Superior temporal gyrus (tissue), 1 donor: ENCODE results near the gene LDLRAD4.

Experiments
- DNase-seq: peaks from one replicate; pipeline ENCODE4 v3.0.0-alpha.2; 2016; ENCODE audit errors: extremely low spot score

LDLRAD4 gene

GRCh38 chr18:13306583-13306982 is 88.0 kb downstream of the LDLRAD4 start:
- DNase-seq = no peak

GRCh38 chr18:13308369-13308768 is 89.8 kb downstream of the LDLRAD4 start:
- DNase-seq = no peak

GRCh38 chr18:13309031-13309747 is 90.6 kb downstream of the LDLRAD4 start:
- no peak for DNase-seq

GRCh38 chr18:13309748-13310670 is 91.4 kb downstream of the LDLRAD4 start:
- no peak for DNase-seq

GRCh38 chr18:13311193-13311592 is 92.6 kb downstream of the LDLRAD4 start:
- no peak for DNase-seq

- DNase-seq = no peak
Measured at GRCh38 chr18:13312515-13312914, 94.0 kb downstream of the LDLRAD4 start.

- no peak for DNase-seq
Measured at GRCh38 chr18:13313006-13313686, 94.6 kb downstream of the LDLRAD4 start.

GRCh38 chr18:13315000-13315399 is 96.4 kb downstream of the LDLRAD4 start:
- DNase-seq = no peak

- no peak for DNase-seq
Measured at GRCh38 chr18:13316063-13316462, 97.5 kb downstream of the LDLRAD4 start.

- DNase-seq = no peak
Measured at GRCh38 chr18:13317801-13318200, 99.2 kb downstream of the LDLRAD4 start.

GRCh38 chr18:13318731-13319501 is 100.4 kb downstream of the LDLRAD4 start:
- no peak for DNase-seq

GRCh38 chr18:13319629-13320028 is 101.1 kb downstream of the LDLRAD4 start:
- DNase-seq = no peak

- no peak for DNase-seq
Measured at GRCh38 chr18:13320096-13320495, 101.5 kb downstream of the LDLRAD4 start.

- DNase-seq = no peak
Measured at GRCh38 chr18:13320891-13321425, 102.4 kb downstream of the LDLRAD4 start.

- DNase-seq = no peak
Measured at GRCh38 chr18:13321923-13322322, 103.4 kb downstream of the LDLRAD4 start.

GRCh38 chr18:13323186-13323585 is 104.6 kb downstream of the LDLRAD4 start:
- DNase-seq = no peak

- DNase-seq = no peak
Measured at GRCh38 chr18:13324880-13325279, 106.3 kb downstream of the LDLRAD4 start.

- no peak for DNase-seq
Measured at GRCh38 chr18:13328213-13328612, 109.7 kb downstream of the LDLRAD4 start.

GRCh38 chr18:13330996-13331395 is 112.4 kb downstream of the LDLRAD4 start:
- DNase-seq = no peak

- DNase-seq = no peak
Measured at GRCh38 chr18:13331846-13332245, 113.3 kb downstream of the LDLRAD4 start.

- no peak for DNase-seq
Measured at GRCh38 chr18:13332874-13333273, 114.3 kb downstream of the LDLRAD4 start.
